Panc1 (cell line): Measurements from ENCODE around the gene RNF213. TPM values are rescaled to one million over a fixed set of nuclear protein-coding genes. Genes with fewer than 3 reads are reported as not detected.
"Not testable (repeated sequence)": the region's sequence is repeated elsewhere in the genome, so short reads cannot be mapped to it uniquely, and the experiment has no call there.

Source experiments
- ATAC-seq: fragments of 200-7000 bp; cut with Tn5 transposase; 2 replicates; pipeline ENCODE4 v1.9.1; 2020; ENCODE audit warnings: mild to moderate bottlenecking, moderate library complexity
- BruUV-seq: library from RNA; stranded (reverse); fragments of 400-500 nt; replicated peaks from 2 replicates; lab custom pipeline; 2021; lab: Mats Ljungman, UMichigan
- CTCF ChIA-PET: fragments of 300-600 bp; sonication (Branson Sonifier 250); formaldehyde crosslinking; loops from one replicate; lab custom pipeline; 2022; ENCODE audit warnings: antibody characterized with exemption; lab: Charles Lee
- POLR2A ChIA-PET: fragments of 300-600 bp; sonication (Branson Sonifier 250); formaldehyde crosslinking; loops from one replicate; lab custom pipeline; 2022; ENCODE audit warnings: antibody characterized with exemption; lab: Charles Lee
- DNase-seq: peaks from one replicate; pipeline ENCODE4 v3.0.0-alpha.2; 2010; ENCODE audit warnings: low read depth, low spot score
- H3K27ac ChIP-seq: 2 replicates; pipeline ENCODE4 v1.5.1; 2011; ENCODE audit warnings: mild to moderate bottlenecking, low read length, inconsistent platforms
- H3K27me3 ChIP-seq: fragments of 200-500 bp; sonication (Bioruptor generic); 2 replicates; pipeline ENCODE4 v1.6.0; 2014; ENCODE audit warnings: low read length, inconsistent platforms; ENCODE audit not compliant: control insufficient read depth, insufficient read depth
- H3K36me3 ChIP-seq: fragments of 200-500 bp; sonication (Bioruptor generic); 2 replicates; pipeline ENCODE4 v1.5.1; 2014; ENCODE audit warnings: inconsistent platforms, mild to moderate bottlenecking, low read length, moderate library complexity; ENCODE audit not compliant: control insufficient read depth, insufficient read depth
- H3K4me1 ChIP-seq: 2 replicates; pipeline ENCODE4 v1.5.1; 2011; ENCODE audit warnings: inconsistent platforms, mild to moderate bottlenecking, low read length, moderate library complexity; ENCODE audit not compliant: control insufficient read depth, insufficient read depth
- H3K4me3 ChIP-seq, 2 experiments: 2 replicates each; pipeline ENCODE4 v1.5.1; 2011 to 2012; ENCODE audit warnings: low read depth in 2 of 2, low read length in 2 of 2, mild to moderate bottlenecking in 2 of 2, inconsistent platforms in 1 of 2, moderate library complexity in 1 of 2
- H3K9me3 ChIP-seq: fragments of 200-500 bp; sonication (Bioruptor generic); 2 replicates; pipeline ENCODE4 v1.5.1; 2014; ENCODE audit warnings: low read depth, mild to moderate bottlenecking, inconsistent platforms, low read length, moderate library complexity; ENCODE audit not compliant: control insufficient read depth, insufficient read depth
- CTCF ChIP-seq: fragments of 450-650 bp; IDR thresholded peaks from 2 replicates; pipeline ENCODE4 v1.5.1; 2017; ENCODE audit warnings: mild to moderate bottlenecking
- POLR2AphosphoS5 ChIP-seq: IDR thresholded peaks from 2 replicates; pipeline ENCODE4 v1.6.1; 2012; ENCODE audit warnings: mild to moderate bottlenecking, low read depth, low read length, moderate library complexity
- REST ChIP-seq, 2 experiments: IDR thresholded peaks; 2 replicates each; pipeline ENCODE4 v1.6.1; 2011 to 2012; ENCODE audit warnings: low read depth in 2 of 2, control low read depth in 1 of 2, low read length in 1 of 2, mild to moderate bottlenecking in 1 of 2, moderate library complexity in 1 of 2; ENCODE audit not compliant: insufficient read depth in 1 of 2
- SIN3A ChIP-seq: IDR thresholded peaks from 2 replicates; pipeline ENCODE4 v1.6.1; 2012; ENCODE audit warnings: low read depth, mild to moderate bottlenecking, low read length, moderate library complexity, borderline replicate concordance; ENCODE audit not compliant: insufficient read depth
- TCF7L2 ChIP-seq: IDR thresholded peaks from 2 replicates; pipeline ENCODE4 v1.6.1; 2011; ENCODE audit warnings: mild to moderate bottlenecking, low read depth, low read length, inconsistent platforms
- in situ Hi-C: cut with HindIII; loops from 2 replicates; pipeline ENCODE4 v1.10.0; 2016; ENCODE audit warnings: low sequenced_read_pairs, low pct_unique_long_range_greater_than_20kb
- intact Hi-C: fragments of 100-400 bp; cut with micrococcal nuclease; formaldehyde crosslinking; loops from one replicate; pipeline ENCODE4 v1.10.0; 2022; ENCODE audit not compliant: unreplicated experiment
- total RNA-seq: library from RNA; stranded (reverse); gene quantifications from one replicate; pipeline ENCODE4 v1.2.1, GENCODE V29; 2021; ENCODE audit not compliant: unreplicated experiment

RNF213 gene
- total RNA-seq, 1 experiment from 2014 or later, result 230 TPM

- H3K9me3 ChIP-seq, result no peaks in the 10 kb centered on the region
- in situ Hi-C loops, result no loop called here
- H3K4me3 ChIP-seq, result no peak overlapping the region
- no peak for ATAC-seq
- H3K4me1 ChIP-seq, result peaks cover 31% of the 10 kb centered on the region
- CTCF ChIA-PET, result no interaction called here
- intact Hi-C loops, result no loop called here
- H3K27me3 ChIP-seq, result no peaks in the 10 kb centered on the region
- H3K36me3 ChIP-seq, result peaks cover 2% of the 10 kb centered on the region; the same call in 1 of the 2 replicates
- TF ChIP-seq TCF7L2, result no peak
- TF ChIP-seq POLR2AphosphoS5, result no peak
- TF ChIP-seq REST (IDR thresholded peaks at IDR 0.05; ENCODE audit: insufficient read depth in 1 of 2, low read depth in 2 of 2, low read length in 1 of 2), result no peak
- no peak for TF ChIP-seq CTCF
- no peak for TF ChIP-seq SIN3A
- DNase-seq, result no peak
- no TSS peak for BruUV-seq
- POLR2A ChIA-PET, result no interaction called here
- H3K27ac ChIP-seq, result 0 out of 2 replicates have a peak overlapping the region, but pooled peaks have one; percentile 25
These were observed 13.7 kb downstream of the RNF213 start for GRCh38 chr17:80274331-80274730.

GRCh38 chr17:80274871-80275449 is 14.3 kb downstream of the RNF213 start:
- Histone ChIP-seq H3K27ac (no peak overlapping the region), H3K4me3 (no peak overlapping the region), H3K27me3 (no peaks in the 10 kb centered on the region), H3K36me3 (peaks cover 2% of the 10 kb centered on the region; the same call in 1 of the 2 replicates), H3K9me3 (no peaks in the 10 kb centered on the region), H3K4me1 (peaks cover 34% of the 10 kb centered on the region)
- ATAC-seq (no peak), DNase-seq (no peak)
- no peak for TF ChIP-seq REST (IDR thresholded peaks at IDR 0.05; ENCODE audit: insufficient read depth in 1 of 2, low read depth in 2 of 2, low read length in 1 of 2)
- TF ChIP-seq CTCF, result no peak
- no peak for TF ChIP-seq TCF7L2
- TF ChIP-seq SIN3A, result no peak
- no peak for TF ChIP-seq POLR2AphosphoS5
- CTCF ChIA-PET, result no interaction called here
- POLR2A ChIA-PET, result no interaction called here
- intact Hi-C loops (no loop called here), in situ Hi-C loops (no loop called here)
- BruUV-seq, result no TSS peak

- ATAC-seq, H3K27me3 ChIP-seq, POLR2A ChIA-PET, BruUV-seq, in situ Hi-C loops, H3K4me3 ChIP-seq, CTCF ChIA-PET, DNase-seq, H3K27ac ChIP-seq, intact Hi-C loops, H3K9me3 ChIP-seq, H3K36me3 ChIP-seq: not testable (repeated sequence)
- peaks cover 35% of the 10 kb centered on the region for H3K4me1 ChIP-seq
These were observed 15.2 kb downstream of the RNF213 start for GRCh38 chr17:80275857-80276256.
